Epithelial cell of alveolus of lung (primary cell): ENCODE measurements around the gene TRAP1. TPM values are rescaled to one million over a fixed set of nuclear protein-coding genes. Genes with fewer than 3 reads are reported as not detected.

Experiments used
- total RNA-seq: library from RNA; depleted of rRNA; stranded (reverse); fragments of >200 nt; gene quantifications from 2 replicates; pipeline ENCODE4 v1.2.1, GENCODE V29; 2015

TRAP1 gene
- 76.5 and 82.3 TPM in 2 replicates for total RNA-seq

GRCh38 chr16:3717235-3718018 lies at the start of gene TRAP1:
Gene TRAP1 (minus strand): TSS chr16:3717524. CDS start chr16:3717508, 16 bp downstream.

GRCh38 chr16:3654249-3654991 lies 62.9 kb downstream of the TRAP1 start, which contains the start of gene DNASE1:
Gene DNASE1 (plus strand): TSS chr16:3654691. CDS start chr16:3655374, 683 bp downstream.

GRCh38 chr16:3611146-3611975 lies 106.0 kb downstream of the TRAP1 start, which contains the start of gene SLX4:
Gene SLX4 (minus strand): TSS chr16:3611606. CDS start chr16:3608964, 2,642 bp downstream.

Other genes with a start within 250 kb of the TRAP1 start
- gene C16orf90, start 222.0 kb downstream of the TRAP1 start, total RNA-seq: not detected in 2 replicates
- gene CLUAP1, start 216.5 kb downstream of the TRAP1 start, total RNA-seq: 12.3 and 27.1 TPM in 2 replicates
- 0.08 TPM in 1 of 2 replicates, not detected in the other for gene NLRC3, start 140.1 kb downstream of the TRAP1 start, total RNA-seq
- gene SLX4, start 105.9 kb downstream of the TRAP1 start, total RNA-seq: 3.5 and 3.9 TPM in 2 replicates
- gene DNASE1, start 62.8 kb downstream of the TRAP1 start, total RNA-seq: 2.1 and 15.8 TPM in 2 replicates
- 14.7 and 30.2 TPM in 2 replicates for gene CREBBP, start 163.2 kb upstream of the TRAP1 start, total RNA-seq